Activated naive CD8-positive, alpha-beta T cell treated with anti-CD3 and anti-CD28 coated beads for 36 hours (primary cell): Measurements from ENCODE around the gene FAM83C. TPM values are rescaled to one million over a fixed set of nuclear protein-coding genes. Genes with fewer than 3 reads are reported as not detected.
A peak's percentile ranks its signal among the peaks of the same experiment; 100 is the strongest.

Experiments
- DNase-seq: peaks from one replicate; pipeline ENCODE4 v3.0.0; 2021
- H3K27ac Mint-ChIP-seq: one replicate; pipeline ENCODE4 v1.8.0; 2022; ENCODE audit warnings: mild to moderate bottlenecking, moderate library complexity, mixed read lengths
- H3K27me3 Mint-ChIP-seq: one replicate; pipeline ENCODE4 v1.8.0; 2022; ENCODE audit warnings: mild to moderate bottlenecking, mixed read lengths
- H3K36me3 Mint-ChIP-seq: one replicate; pipeline ENCODE4 v1.8.0; 2021; ENCODE audit warnings: mild to moderate bottlenecking, mixed read lengths
- H3K4me1 Mint-ChIP-seq: one replicate; pipeline ENCODE4 v1.8.0; 2021; ENCODE audit warnings: mixed read lengths
- H3K4me3 Mint-ChIP-seq: one replicate; pipeline ENCODE4 v1.8.0; 2022; ENCODE audit warnings: mild to moderate bottlenecking, moderate library complexity, mixed read lengths
- H3K9me3 Mint-ChIP-seq: one replicate; pipeline ENCODE4 v1.8.0; 2022; ENCODE audit warnings: mixed read lengths
- total RNA-seq, 2 experiments: library from RNA; stranded (reverse); gene quantifications; one replicate each; pipeline ENCODE4 v1.2.3, GENCODE V29; 2021

Gene FAM83C
- total RNA-seq, 2 experiments from 2014 or later = not detected

GRCh38 chr20:35284992-35285805 lies 7.0 kb downstream of the FAM83C start:
- no peak for DNase-seq
- Mint-ChIP-seq H3K27ac (peak overlapping the region; percentile 95), H3K4me1 (peaks cover 19% of the 10 kb centered on the region), H3K36me3 (peaks cover 27% of the 10 kb centered on the region), H3K9me3 (no peaks in the 10 kb centered on the region), H3K27me3 (no peaks in the 10 kb centered on the region), H3K4me3 (peak overlapping the region; percentile 89)

- peaks cover 31% of the 10 kb centered on the region for H3K36me3 Mint-ChIP-seq
Measured at GRCh38 chr20:35284267-35284991, 7.8 kb downstream of the FAM83C start, which contains the start of gene EIF6. EIF6 (minus strand) TSS chr20:35284772; CDS start chr20:35284487, 285 bp downstream.

GRCh38 chr20:35283441-35284266 lies 8.6 kb downstream of the FAM83C start:
- Mint-ChIP-seq H3K9me3 (no peaks in the 10 kb centered on the region), H3K27ac (peak overlapping the region; percentile 95), H3K4me3 (peak overlapping the region; percentile 89), H3K36me3 (peaks cover 34% of the 10 kb centered on the region), H3K27me3 (no peaks in the 10 kb centered on the region), H3K4me1 (peaks cover 24% of the 10 kb centered on the region)
- no peak for DNase-seq

More at GRCh38 chr20:35284267-35284991, 7.8 kb downstream of the FAM83C start, which contains the start of gene EIF6:
- Mint-ChIP-seq H3K4me1 (peaks cover 22% of the 10 kb centered on the region), H3K27ac (peak within 1 kb of the TSS; percentile 95), H3K27me3 (no peaks in the 10 kb centered on the region), H3K4me3 (peak within 1 kb of the TSS; percentile 89), H3K9me3 (no peaks in the 10 kb centered on the region)
- DNase-seq = peak; percentile 85

GRCh38 chr20:35281506-35282101 lies 10.6 kb downstream of the FAM83C start:
- Mint-ChIP-seq H3K27ac (no peak overlapping the region), H3K9me3 (no peaks in the 10 kb centered on the region), H3K4me1 (peaks cover 31% of the 10 kb centered on the region), H3K36me3 (peaks cover 48% of the 10 kb centered on the region), H3K4me3 (no peak overlapping the region), H3K27me3 (no peaks in the 10 kb centered on the region)
- DNase-seq = no peak

GRCh38 chr20:35280523-35280922 lies 11.7 kb downstream of the FAM83C start:
- Mint-ChIP-seq H3K4me1 (peaks cover 30% of the 10 kb centered on the region), H3K9me3 (no peaks in the 10 kb centered on the region), H3K4me3 (no peak overlapping the region), H3K36me3 (peaks cover 52% of the 10 kb centered on the region), H3K27ac (no peak overlapping the region), H3K27me3 (no peaks in the 10 kb centered on the region)
- no peak for DNase-seq

- H3K27ac Mint-ChIP-seq = peak overlapping the region; percentile 69
- H3K27me3 Mint-ChIP-seq = no peaks in the 10 kb centered on the region
- no peaks in the 10 kb centered on the region for H3K9me3 Mint-ChIP-seq
- H3K36me3 Mint-ChIP-seq = peaks cover 49% of the 10 kb centered on the region
- DNase-seq = no peak
- peaks cover 24% of the 10 kb centered on the region for H3K4me1 Mint-ChIP-seq
- H3K4me3 Mint-ChIP-seq = no peak overlapping the region
Measured at GRCh38 chr20:35279533-35280174, 12.6 kb downstream of the FAM83C start.

GRCh38 chr20:35279040-35279439 lies 13.2 kb downstream of the FAM83C start:
- peak overlapping the region; percentile 84 for H3K27ac Mint-ChIP-seq
- peaks cover 47% of the 10 kb centered on the region for H3K36me3 Mint-ChIP-seq
- H3K27me3 Mint-ChIP-seq = no peaks in the 10 kb centered on the region
- H3K9me3 Mint-ChIP-seq = no peaks in the 10 kb centered on the region
- no peak for DNase-seq
- peaks cover 24% of the 10 kb centered on the region for H3K4me1 Mint-ChIP-seq
- H3K4me3 Mint-ChIP-seq = no peak overlapping the region

- no peaks in the 10 kb centered on the region for H3K27me3 Mint-ChIP-seq
- H3K27ac Mint-ChIP-seq = peak within 1 kb of the TSS; percentile 94
- peaks cover 38% of the 10 kb centered on the region for H3K36me3 Mint-ChIP-seq
- peak within 1 kb of the TSS; percentile 96 for H3K4me3 Mint-ChIP-seq
- peak; percentile 93 for DNase-seq
- no peaks in the 10 kb centered on the region for H3K9me3 Mint-ChIP-seq
- H3K4me1 Mint-ChIP-seq = peaks cover 24% of the 10 kb centered on the region
Measured at GRCh38 chr20:35277531-35278395, 14.5 kb downstream of the FAM83C start, which contains the start of gene MMP24OS. MMP24OS (minus strand) TSS chr20:35278122; CDS start chr20:35277929, 193 bp downstream.

GRCh38 chr20:35277127-35277526 lies 15.1 kb downstream of the FAM83C start:
- Mint-ChIP-seq H3K27me3 (no peaks in the 10 kb centered on the region), H3K4me1 (peaks cover 21% of the 10 kb centered on the region), H3K4me3 (peak overlapping the region; percentile 96), H3K36me3 (peaks cover 35% of the 10 kb centered on the region), H3K27ac (peak overlapping the region; percentile 94), H3K9me3 (no peaks in the 10 kb centered on the region)
- DNase-seq = no peak

- peaks cover 20% of the 10 kb centered on the region for H3K4me1 Mint-ChIP-seq
- peak overlapping the region; percentile 94 for H3K27ac Mint-ChIP-seq
- H3K27me3 Mint-ChIP-seq = no peaks in the 10 kb centered on the region
- H3K9me3 Mint-ChIP-seq = no peaks in the 10 kb centered on the region
- H3K4me3 Mint-ChIP-seq = peak overlapping the region; percentile 96
- DNase-seq = no peak
- H3K36me3 Mint-ChIP-seq = peaks cover 29% of the 10 kb centered on the region
Measured at GRCh38 chr20:35276408-35276807, 15.8 kb downstream of the FAM83C start.

GRCh38 chr20:35275741-35276251 lies 16.4 kb downstream of the FAM83C start:
- Mint-ChIP-seq H3K36me3 (peaks cover 28% of the 10 kb centered on the region), H3K4me3 (peak overlapping the region; percentile 96), H3K27me3 (no peaks in the 10 kb centered on the region), H3K27ac (peak overlapping the region; percentile 94), H3K9me3 (no peaks in the 10 kb centered on the region), H3K4me1 (peaks cover 20% of the 10 kb centered on the region)
- DNase-seq = no peak

GRCh38 chr20:35274172-35275092 lies 17.8 kb downstream of the FAM83C start:
- H3K4me3 Mint-ChIP-seq = no peak overlapping the region
- H3K4me1 Mint-ChIP-seq = peaks cover 15% of the 10 kb centered on the region
- H3K36me3 Mint-ChIP-seq = peaks cover 22% of the 10 kb centered on the region
- no peak for DNase-seq
- no peaks in the 10 kb centered on the region for H3K27me3 Mint-ChIP-seq
- no peak overlapping the region for H3K27ac Mint-ChIP-seq
- H3K9me3 Mint-ChIP-seq = no peaks in the 10 kb centered on the region
